ENCODE data around the gene BET1.

The BET1 gene

GRCh38 chr7:94011714-94012353 is 7.7 kb upstream of the BET1 start:
- no peak for DNase-seq

- DNase-seq = no peak
Observed at GRCh38 chr7:94008537-94008936, 4.4 kb upstream of the BET1 start.

GRCh38 chr7:94005753-94006152 is 1.6 kb upstream of the BET1 start:
- DNase-seq = no peak

- DNase-seq = no peak
Observed at GRCh38 chr7:94003446-94004023, 620 bp downstream of the BET1 start.

- no peak for DNase-seq
Observed at GRCh38 chr7:94001396-94001795, 2.8 kb downstream of the BET1 start.

- DNase-seq = no peak
Observed at GRCh38 chr7:93997868-93998267, 6.3 kb downstream of the BET1 start.

- DNase-seq = no peak
Observed at GRCh38 chr7:93992421-93993110, 11.6 kb downstream of the BET1 start.

- no peak for DNase-seq
Observed at GRCh38 chr7:93987297-93987696, 16.9 kb downstream of the BET1 start.

- no peak for DNase-seq
Observed at GRCh38 chr7:93985101-93985500, 19.1 kb downstream of the BET1 start.

- DNase-seq = no peak
Observed at GRCh38 chr7:93984024-93984423, 20.1 kb downstream of the BET1 start.

- DNase-seq = no peak
Observed at GRCh38 chr7:93981480-93981874, 22.7 kb downstream of the BET1 start.

GRCh38 chr7:93980744-93981479 is 23.2 kb downstream of the BET1 start:
- no peak for DNase-seq

GRCh38 chr7:93977211-93977950 is 26.8 kb downstream of the BET1 start:
- DNase-seq = no peak

GRCh38 chr7:93973134-93973533 is 31.0 kb downstream of the BET1 start:
- DNase-seq = no peak

GRCh38 chr7:93972029-93972725 is 32.0 kb downstream of the BET1 start:
- DNase-seq = no peak

GRCh38 chr7:93968911-93969620 is 35.1 kb downstream of the BET1 start:
- no peak for DNase-seq

GRCh38 chr7:93964813-93965212 is 39.3 kb downstream of the BET1 start:
- DNase-seq = no peak

GRCh38 chr7:93964262-93964661 is 39.9 kb downstream of the BET1 start:
- no peak for DNase-seq

- no peak for DNase-seq
Observed at GRCh38 chr7:93960986-93961385, 43.2 kb downstream of the BET1 start.

GRCh38 chr7:93958651-93959050 is 45.5 kb downstream of the BET1 start:
- no peak for DNase-seq

GRCh38 chr7:93958216-93958615 is 45.9 kb downstream of the BET1 start:
- no peak for DNase-seq

GRCh38 chr7:93957767-93958166 is 46.4 kb downstream of the BET1 start:
- no peak for DNase-seq
